HG03354 (cell line): Measurements from ENCODE around the gene MLLT10.
"Not testable (repeated sequence)": the region's sequence is repeated elsewhere in the genome, so short reads cannot be mapped to it uniquely, and the experiment has no call there.

Experiments
- ATAC-seq: cut with Tn5 transposase; IDR thresholded peaks from one replicate; pipeline ENCODE4 v1.9.1; 2021; ENCODE audit warnings: mild to moderate bottlenecking; ENCODE audit not compliant: unreplicated experiment, poor library complexity, severe bottlenecking

Gene MLLT10

DNA sequence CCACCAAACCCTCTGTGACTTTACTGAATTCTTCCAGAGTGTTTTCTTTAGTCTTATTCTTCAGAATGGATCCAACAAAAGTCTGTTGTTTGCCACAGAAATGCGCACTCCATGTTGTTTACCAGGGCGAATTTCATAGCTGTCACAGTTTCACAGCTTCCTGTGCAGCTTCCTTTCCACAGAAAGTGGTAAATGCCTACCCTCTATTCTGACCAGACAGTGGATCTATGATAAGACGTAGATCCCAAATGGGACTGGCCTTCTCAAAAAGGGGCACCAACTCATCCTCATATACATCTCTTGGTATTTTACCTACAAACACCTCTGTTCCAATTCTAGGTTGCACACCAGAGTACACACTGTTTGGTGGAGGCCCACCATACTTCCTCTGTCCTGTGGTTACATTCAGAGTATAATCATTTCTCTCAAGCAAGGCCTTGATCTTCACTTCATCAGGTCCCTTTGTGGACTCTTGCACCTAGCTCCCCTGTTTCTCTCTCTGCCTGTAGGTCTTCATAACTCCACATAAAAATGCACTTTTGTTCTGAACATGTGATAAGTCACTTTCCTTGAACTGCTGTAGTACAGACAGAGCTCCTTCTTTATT is 91.7 kb downstream of the MLLT10 start:
- ATAC-seq, result no peak

DNA sequence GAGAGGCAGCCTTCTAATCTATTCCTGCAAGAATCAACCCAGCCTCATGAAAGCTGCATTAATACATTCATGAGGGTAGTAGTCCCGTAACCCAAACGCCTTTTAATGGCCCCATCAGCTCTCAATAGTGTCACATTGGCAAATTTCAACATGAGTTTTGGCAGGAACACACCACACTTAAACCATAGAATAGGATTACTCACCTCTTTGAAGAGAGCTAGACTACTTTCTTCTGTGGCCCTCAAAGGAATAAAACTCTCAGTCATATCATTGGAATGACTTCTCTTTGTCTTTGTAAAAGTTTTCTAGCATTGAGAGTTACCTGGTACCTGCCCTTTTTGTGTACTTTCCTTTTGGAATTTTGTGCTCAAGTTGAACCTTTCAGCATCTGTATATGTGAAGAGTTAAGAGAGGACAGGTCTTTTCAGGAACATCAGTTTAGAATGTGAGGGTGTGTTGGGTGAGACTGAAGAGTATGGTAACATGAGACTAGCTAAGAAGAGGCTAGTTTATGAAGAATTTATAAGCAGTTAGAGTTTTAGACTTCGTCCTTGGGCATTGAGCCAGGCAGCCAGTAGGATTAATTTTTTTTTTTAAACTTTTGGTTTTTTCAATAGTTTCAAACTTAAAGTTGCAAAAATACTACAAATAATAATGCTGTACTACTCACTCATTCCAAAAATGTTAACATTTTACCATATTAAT is 92.6 kb downstream of the MLLT10 start:
- no peak for ATAC-seq

DNA sequence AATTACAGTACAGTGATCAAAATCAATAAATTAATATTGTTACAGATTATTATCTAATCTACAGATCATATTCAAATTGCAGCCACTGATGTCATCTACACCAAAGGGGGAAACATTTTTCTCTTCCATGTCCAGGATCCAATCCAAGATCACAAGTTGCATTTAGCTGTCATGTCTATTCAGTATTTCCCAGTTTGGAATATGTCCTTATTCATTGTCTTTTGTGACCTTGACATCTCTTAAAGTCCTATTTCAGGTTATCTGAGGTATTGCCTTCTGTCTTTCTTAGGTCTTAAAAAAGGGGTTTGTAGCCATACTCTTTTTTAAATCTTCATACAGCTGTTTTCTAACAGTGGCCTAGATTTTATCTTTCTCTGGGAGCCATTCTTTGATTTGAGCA is 93.3 kb downstream of the MLLT10 start:
- ATAC-seq, result no peak

DNA sequence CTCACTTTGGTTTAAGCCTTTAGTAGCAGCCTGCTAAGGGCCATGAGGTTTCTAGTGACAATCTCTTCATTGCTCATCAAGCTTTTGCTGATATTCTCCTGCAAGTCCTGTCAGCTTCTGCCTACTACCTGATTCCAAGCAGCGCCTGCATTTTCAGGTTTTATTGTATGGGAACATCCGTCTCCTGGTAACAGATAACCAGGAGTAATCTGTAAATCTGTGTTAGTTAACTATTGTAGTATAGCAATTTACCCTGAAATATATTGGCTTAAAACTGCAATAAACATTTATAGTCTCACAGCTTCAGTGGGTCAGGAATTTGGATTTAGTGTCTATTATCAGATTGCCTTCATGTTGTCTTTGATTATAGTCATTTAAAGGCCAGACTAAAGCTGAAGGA is 94.0 kb downstream of the MLLT10 start:
- no peak for ATAC-seq

DNA sequence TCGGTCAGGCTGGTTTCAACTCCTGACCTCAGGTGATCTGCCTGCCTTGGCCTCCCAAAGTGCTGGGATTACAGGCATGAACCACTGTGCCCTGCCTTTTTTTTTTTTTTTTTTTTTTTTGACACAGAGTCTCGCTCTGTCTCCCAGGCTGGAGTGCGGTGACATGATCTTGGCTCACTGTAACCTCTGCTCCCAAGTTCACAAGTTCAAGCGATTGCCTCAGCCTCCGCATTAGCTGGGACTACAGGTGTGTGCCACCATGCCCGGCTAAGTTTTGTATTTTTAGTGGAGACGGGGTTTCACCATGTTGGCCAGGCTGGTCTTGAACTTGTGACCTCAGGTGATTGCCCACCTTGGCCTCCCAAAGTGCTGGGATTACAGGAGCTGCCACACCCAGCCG is 94.6 kb downstream of the MLLT10 start:
- ATAC-seq, result not testable (repeated sequence)

DNA sequence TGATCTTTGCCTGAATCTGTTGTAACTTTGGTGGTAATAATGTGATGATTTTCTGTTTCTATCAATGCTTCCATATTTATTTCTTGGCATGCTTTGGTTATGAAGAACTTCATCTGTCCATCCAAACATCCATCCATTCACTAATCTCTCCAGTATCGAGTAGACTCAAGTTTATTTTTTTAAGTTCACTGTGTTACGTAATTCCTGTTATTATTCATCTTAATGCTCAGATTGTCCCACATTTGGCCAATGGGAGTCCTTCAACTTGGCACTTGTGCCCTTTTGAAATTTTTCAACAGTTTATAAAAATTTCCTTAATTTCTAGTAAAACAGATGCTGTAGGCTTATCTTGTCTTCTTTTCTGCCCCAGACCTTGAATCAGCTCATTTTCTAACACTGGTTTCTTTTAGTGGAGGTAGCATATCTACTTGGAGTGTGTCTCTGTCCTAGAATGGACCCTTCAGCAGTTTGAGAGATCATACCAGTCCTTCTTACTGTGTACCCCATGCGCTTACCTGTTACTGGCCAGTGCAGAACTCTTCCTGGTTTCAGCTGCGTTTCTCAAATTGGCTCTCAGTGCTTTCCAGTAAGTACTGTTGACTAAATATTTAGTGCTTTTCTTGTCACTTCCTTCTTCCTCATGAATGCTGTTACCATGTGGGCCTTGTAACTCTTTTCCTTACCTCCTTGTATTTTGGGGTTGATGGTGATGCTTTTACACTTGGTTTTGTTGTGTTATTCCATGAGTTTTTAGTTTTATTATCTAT is 100.8 kb downstream of the MLLT10 start:
- ATAC-seq, result no peak

DNA sequence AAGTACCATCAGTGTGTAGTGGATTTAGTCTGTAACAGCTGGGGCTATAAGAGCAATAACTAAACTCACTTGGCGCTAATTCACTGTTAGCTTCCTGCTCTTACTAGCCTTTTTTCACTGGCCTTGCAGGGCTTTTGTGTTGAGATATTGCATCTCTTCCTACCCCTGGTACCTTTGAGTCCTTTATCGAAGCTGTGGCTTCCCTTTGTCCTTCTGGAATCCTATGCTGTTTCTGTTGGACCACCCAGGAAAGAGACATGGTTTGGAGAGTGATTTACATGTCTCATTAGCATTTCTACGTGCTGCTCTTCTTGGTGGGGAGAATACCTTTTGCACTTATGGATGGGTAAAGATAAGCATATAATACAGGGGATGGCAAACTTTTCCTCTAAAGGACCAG is 103.8 kb downstream of the MLLT10 start:
- no peak for ATAC-seq

DNA sequence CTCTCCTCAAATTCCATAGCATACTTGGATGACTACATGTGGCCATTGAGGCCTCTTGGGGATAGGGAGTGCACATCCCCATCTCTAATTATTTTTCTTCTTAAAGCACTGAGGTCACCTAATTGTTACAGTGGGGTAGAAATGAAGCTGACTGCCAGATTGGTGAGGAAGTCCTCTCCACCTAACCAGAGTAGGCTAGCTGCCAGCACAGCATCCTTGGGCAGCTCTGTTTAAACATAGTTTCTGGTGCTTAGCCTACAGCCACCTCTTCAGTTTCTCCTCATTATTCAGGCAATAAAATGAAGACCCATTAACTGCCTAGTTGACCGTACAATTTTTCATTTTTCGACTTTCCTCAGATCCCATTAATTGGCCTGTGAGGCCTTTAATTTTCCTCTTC is 104.6 kb downstream of the MLLT10 start:
- no peak for ATAC-seq

DNA sequence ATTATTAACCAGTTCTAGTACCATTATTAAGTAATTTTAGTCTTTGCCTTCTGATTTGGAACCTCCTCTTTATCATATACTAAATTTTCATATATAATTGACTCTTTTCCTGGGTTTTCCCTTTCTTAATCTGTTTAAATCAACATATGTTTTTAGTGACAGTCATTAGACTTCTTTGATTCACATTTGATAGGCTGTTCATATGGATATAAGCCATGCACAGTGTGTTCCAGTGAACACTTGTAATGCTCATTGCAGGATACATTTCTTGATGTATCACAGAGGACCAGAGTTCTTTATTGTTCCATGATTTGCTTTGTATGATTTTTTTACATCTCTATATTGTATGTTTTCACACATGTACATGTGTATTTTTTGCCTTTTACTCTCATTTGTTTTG is 114.0 kb downstream of the MLLT10 start:
- no peak for ATAC-seq

DNA sequence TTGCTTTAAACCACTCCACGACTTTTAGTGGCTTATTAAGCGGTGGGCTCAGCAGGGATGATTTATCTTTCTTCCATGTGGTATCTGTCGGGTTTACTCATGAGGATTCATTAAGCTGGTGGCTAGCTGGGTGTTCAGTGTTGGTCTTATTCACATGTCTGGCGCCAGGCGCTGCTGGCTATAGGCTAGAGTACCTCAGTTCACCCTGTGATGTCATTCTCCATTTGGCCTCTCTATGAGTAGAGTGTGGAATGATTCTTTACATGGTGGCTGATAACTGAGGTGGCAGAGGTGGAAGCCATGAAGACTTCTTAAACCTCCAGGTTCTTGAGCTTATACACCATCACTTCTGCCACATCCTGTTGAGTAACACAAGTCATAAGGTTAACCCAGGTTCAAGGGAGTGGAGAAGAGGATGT is 115.4 kb downstream of the MLLT10 start:
- ATAC-seq, result no peak

DNA sequence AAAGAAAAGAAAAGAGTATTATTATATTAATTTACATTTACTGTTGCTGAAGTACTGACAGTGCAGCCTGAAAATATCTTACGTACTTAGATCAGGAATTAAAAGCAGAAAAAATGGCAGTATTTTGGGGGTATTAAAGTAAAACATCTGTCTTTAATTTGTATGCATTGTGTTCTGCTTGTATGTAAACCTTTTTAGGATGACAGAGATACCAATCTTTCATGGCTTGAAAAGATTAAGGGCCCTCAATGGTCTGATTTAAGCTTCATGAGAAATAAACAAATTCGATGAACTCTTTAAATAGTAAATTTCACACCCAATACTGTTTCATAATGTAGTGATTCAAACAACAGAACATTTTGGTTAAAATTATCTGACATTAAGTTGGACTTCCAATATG is 116.3 kb downstream of the MLLT10 start:
- ATAC-seq, result no peak

DNA sequence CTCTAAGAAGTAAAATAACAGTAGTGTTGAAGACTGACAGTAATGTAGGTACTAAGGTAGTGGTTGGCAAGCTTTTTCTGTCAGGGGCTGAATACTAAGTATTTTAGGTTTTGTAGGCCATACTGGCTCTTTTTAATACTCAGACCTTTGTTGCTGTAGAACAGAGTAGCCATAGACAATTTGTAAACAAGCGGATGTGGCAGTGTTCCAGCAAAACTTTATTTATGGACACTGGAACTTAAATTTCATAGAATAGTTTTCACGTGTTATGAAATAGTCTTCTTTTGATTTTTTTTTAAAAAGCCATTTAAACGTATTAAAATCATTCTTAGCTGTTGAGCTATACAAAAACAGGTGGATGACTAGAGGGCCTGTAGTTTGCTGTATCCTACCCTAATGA is 121.2 kb downstream of the MLLT10 start:
- no peak for ATAC-seq

DNA sequence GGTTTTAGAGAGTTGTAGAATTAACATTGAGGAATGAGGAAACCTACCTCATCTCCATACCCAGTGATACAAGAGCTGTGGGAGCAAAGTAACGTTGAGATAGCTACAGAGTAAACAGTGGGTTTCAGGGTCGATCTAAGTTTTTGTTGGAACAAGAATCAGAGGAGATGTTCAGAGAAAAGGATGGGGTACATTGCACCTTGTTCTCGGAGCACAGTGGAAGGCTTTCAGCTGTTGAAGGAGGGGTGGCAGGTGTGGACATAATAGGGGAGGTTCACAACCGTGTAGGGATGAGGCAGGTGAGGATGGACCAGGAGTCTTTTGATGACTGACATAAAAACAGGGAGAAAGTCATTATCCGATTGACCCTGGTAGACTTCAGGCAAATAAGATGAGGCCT is 121.7 kb downstream of the MLLT10 start:
- ATAC-seq, result no peak

DNA sequence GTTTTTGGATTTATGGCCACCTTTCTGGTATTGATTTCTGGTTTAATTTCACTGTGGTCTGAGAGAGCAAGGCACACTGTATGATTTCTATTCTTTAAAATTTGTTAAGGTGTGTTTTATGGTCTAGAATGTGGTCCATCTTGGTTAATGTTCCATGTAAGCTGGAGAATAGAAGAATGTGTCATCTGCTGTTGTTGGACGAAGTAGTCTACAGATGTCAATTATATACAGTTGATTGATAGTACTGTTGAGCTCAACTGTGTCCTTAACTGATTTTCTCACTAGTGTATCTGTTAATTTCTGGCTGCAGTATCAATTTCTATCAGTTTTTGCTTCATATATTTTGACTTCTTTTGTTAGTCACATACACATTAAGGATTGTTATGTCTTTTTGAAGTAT is 127.1 kb downstream of the MLLT10 start:
- no peak for ATAC-seq

DNA sequence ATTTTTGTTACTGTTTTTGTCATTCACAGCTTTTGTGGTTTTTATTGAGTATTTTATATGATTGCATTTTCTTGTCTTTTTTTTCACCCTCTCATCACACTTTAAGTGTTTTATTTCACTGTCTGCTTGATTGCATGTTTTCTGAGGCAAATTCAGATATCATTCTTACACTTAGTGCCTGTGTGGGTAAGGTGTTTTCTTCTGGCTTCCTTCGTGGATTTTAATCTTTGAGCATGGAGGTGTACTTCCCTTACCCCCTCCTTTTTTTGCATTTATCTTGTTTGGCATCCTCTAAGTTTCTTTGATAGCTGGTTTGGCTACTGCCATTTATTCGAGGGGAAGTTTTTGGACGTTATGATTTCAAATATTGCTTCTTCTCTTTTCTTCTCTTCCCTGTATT is 127.9 kb downstream of the MLLT10 start:
- no peak for ATAC-seq

DNA sequence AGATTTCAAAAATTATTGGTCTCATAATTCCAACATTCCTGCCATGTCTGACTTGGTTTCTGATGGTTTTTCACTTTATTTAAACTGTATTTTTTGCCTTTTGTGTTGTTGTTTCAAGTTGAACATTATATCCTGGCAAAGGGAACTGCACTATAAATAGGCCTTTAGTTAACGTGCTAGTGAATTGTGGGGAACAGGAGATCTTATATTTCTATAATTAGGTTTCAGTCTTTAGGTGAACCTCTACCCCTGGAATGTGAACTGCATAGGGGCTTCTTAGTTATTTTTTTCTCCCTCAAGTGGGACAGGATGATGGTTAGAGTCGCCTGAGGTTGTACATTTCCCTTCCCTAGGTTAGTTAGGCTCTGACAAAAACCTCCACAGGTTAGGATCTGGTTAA is 128.6 kb downstream of the MLLT10 start:
- no peak for ATAC-seq

DNA sequence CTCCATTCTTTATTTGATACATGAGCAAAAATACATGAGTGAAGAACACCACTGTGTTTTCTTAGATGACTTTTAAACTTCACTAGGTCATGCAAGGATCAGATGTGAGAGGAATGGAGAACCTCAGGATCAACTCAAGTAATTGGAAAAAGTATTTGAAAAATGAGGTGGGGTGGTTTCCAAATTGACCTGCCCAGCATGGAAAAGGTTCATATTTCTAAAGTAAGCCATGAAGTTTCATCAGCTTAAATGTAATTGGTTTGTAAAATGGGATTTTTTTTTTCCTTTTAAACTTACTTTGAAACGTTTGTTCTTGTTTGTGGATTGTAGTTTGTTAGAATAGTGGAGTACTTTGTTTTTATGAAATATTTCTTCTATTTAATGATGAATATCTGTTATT is 134.8 kb downstream of the MLLT10 start:
- ATAC-seq, result no peak

DNA sequence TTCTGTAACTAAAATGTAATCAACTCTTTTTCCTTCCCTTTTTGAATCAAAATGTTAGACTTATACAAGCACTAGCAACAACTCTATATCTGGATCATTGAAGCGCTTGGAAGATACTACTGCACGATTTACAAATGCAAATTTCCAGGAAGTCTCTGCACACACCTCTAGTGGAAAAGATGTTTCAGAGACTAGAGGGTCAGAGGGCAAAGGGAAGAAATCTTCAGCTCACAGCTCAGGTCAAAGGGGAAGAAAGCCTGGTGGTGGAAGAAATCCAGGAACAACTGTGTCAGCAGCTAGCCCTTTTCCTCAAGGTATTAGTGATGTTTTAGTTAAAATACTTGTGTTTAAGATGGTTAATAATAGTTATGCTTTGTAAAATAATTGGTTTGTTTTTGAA is 136.4 kb downstream of the MLLT10 start:
- ATAC-seq, result no peak

DNA sequence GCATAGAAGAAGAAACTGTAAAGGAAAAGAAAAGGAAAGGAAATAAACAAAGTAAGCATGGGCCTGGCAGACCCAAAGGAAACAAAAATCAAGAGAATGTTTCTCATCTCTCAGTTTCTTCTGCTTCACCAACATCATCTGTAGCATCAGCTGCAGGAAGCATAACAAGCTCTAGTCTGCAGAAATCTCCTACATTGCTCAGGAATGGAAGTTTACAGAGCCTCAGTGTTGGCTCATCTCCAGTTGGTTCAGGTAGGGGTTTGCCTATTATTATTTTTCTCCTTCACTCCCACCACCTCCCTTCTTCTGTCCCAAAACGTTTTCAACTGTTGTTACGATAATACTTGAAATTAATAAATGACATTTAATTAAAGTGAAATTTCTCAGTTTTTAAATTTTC is 139.6 kb downstream of the MLLT10 start:
- ATAC-seq, result no peak

DNA sequence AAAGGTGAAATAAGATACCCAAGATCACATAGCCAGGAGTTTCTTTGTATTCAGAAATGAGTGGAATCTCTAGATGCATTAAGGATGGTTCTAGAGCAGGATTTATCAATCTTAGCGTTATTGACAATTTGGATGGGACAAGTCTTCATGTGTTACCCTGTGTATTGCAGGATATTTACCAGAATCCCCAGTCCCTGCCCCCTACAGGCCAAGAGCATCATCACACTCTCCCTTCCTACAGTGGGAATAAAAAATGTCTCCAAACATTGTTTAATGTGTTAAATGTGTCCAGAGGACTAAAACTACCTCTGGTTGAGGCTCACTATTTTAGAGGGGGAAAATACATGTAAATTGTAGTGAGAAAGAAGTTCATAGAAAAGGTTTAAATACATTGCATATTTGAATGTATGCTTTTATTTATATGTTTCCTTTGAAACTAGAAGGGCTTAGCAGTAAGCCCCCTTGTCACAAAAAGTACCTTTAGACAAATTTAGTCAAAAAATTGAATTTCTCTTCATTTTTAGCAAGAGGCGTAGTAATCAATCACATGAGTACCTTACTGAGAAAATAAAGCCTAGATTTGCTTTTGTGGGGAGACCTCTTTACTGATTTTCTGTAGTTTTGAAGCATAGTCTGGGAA is 141.2 kb downstream of the MLLT10 start:
- peak; percentile 65 for ATAC-seq

DNA sequence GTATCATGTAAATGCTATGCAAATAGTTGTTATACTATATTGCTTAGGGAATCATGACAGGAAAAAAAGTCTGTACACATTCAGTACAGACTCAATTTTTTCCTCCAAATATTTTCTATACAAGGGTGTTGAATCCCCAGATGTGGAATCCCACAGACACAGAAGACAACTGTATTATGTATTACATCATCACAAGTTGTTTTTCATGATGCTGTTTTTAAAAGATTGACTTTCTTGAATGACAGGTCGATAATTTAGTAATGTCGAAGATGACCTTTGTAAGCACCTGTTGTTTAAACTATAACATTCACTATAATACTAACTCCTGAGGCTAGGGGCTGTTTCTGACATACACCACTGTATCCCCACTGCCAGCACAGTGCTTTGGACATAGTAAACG is 143.5 kb downstream of the MLLT10 start:
- ATAC-seq, result no peak
